Endothelial cell of umbilical vein (primary cell): ENCODE measurements around the gene MATCAP1.

Experiments used
- CTCF ChIP-seq, 2 donors: IDR thresholded peaks; 1 replicate in 1 of 2; 2 replicates in 1 of 2; pipeline ENCODE4 v1.5.1; 2011; ENCODE audit warnings: low read length in 2 of 2, mild to moderate bottlenecking in 2 of 2, moderate library complexity in 2 of 2, control low read depth in 1 of 2, inconsistent platforms in 1 of 2, low read depth in 1 of 2; ENCODE audit not compliant: insufficient read depth in 1 of 2; ENCODE audit errors: extremely low read depth in 1 of 2
- EZH2 ChIP-seq: IDR thresholded peaks from 2 replicates; pipeline ENCODE4 v1.6.1; 2012; ENCODE audit warnings: borderline replicate concordance, low read depth, mild to moderate bottlenecking, moderate library complexity, low read length, inconsistent platforms; ENCODE audit not compliant: severe bottlenecking
- FOS ChIP-seq: IDR thresholded peaks from 2 replicates; pipeline ENCODE4 v1.6.1; 2011; ENCODE audit warnings: mild to moderate bottlenecking, low read length, moderate library complexity, borderline replicate concordance; ENCODE audit not compliant: insufficient read depth
- GATA2 ChIP-seq: IDR thresholded peaks from 2 replicates; pipeline ENCODE4 v1.7.0; 2011; ENCODE audit warnings: low read depth, mild to moderate bottlenecking, moderate library complexity, mixed read lengths, low read length; ENCODE audit not compliant: insufficient read length, insufficient read depth
- JUN ChIP-seq: IDR thresholded peaks from 2 replicates; pipeline ENCODE4 v1.6.1; 2011; ENCODE audit warnings: borderline replicate concordance, low read depth; ENCODE audit not compliant: insufficient read length, insufficient read depth
- MAX ChIP-seq: IDR thresholded peaks from 2 replicates; pipeline ENCODE4 v1.6.1; 2011; ENCODE audit not compliant: insufficient read depth, insufficient read length
- MYC ChIP-seq: IDR thresholded peaks from one replicate; pipeline ENCODE4 v1.6.1; 2011; ENCODE audit warnings: mild to moderate bottlenecking, low read depth, low read length
- POLR2A ChIP-seq: IDR thresholded peaks from 2 replicates; pipeline ENCODE4 v1.6.1; 2012; ENCODE audit warnings: low read depth, mild to moderate bottlenecking, control low read depth, low read length
- POLR2AphosphoS5 ChIP-seq: IDR thresholded peaks from 2 replicates; pipeline ENCODE4 v1.6.1; 2012; ENCODE audit warnings: low read depth, mild to moderate bottlenecking, control low read depth, low read length, moderate library complexity; ENCODE audit not compliant: insufficient read depth

- TF ChIP-seq CTCF (IDR thresholded peaks at IDR 0.05; ENCODE audit: extremely low read depth in 1 of 2, insufficient read depth in 1 of 2, low read depth in 1 of 2, low read length in 2 of 2) (no peak), POLR2A (no peak), FOS (no peak), JUN (no peak), EZH2 (no peak), POLR2AphosphoS5 (no peak), MAX (no peak), MYC (no peak), GATA2 (no peak)
These were observed 18.7 kb upstream of the MATCAP1 start for GRCh38 chr16:67202426-67202825.
